ENCODE results near the gene SPSB1.

Gene SPSB1

GRCh38 chr1:9360371-9361064 lies 67.8 kb downstream of the SPSB1 start:
- DNase-seq (ENCODE audit: low read depth): no peak
- no peak for TF ChIP-seq CTCF (conservative IDR thresholded peaks at IDR 0.05; ENCODE audit: control insufficient read depth, insufficient read depth, low read depth, low read length)
- no peak overlapping the region for H3K4me3 ChIP-seq (ENCODE audit: control insufficient read depth, low read depth, low read length)

- DNase-seq (ENCODE audit: low read depth): peak; percentile 49
- no peak for TF ChIP-seq CTCF (conservative IDR thresholded peaks at IDR 0.05; ENCODE audit: control insufficient read depth, insufficient read depth, low read depth, low read length)
- no peak overlapping the region for H3K4me3 ChIP-seq (ENCODE audit: control insufficient read depth, low read depth, low read length)
These were observed 69.1 kb downstream of the SPSB1 start for GRCh38 chr1:9361630-9362260.

- no peak for TF ChIP-seq CTCF (conservative IDR thresholded peaks at IDR 0.05; ENCODE audit: control insufficient read depth, insufficient read depth, low read depth, low read length)
- H3K4me3 ChIP-seq (ENCODE audit: control insufficient read depth, low read depth, low read length): no peak overlapping the region
- DNase-seq (ENCODE audit: low read depth): no peak
These were observed 69.8 kb downstream of the SPSB1 start for GRCh38 chr1:9362488-9362887.

GRCh38 chr1:9363061-9363471 lies 70.4 kb downstream of the SPSB1 start:
- DNase-seq (ENCODE audit: low read depth): no peak
- no peak for TF ChIP-seq CTCF (conservative IDR thresholded peaks at IDR 0.05; ENCODE audit: control insufficient read depth, insufficient read depth, low read depth, low read length)
- no peak overlapping the region for H3K4me3 ChIP-seq (ENCODE audit: control insufficient read depth, low read depth, low read length)

- DNase-seq (ENCODE audit: low read depth): no peak
- H3K4me3 ChIP-seq (ENCODE audit: control insufficient read depth, low read depth, low read length): no peak overlapping the region
- no peak for TF ChIP-seq CTCF (conservative IDR thresholded peaks at IDR 0.05; ENCODE audit: control insufficient read depth, insufficient read depth, low read depth, low read length)
These were observed 73.6 kb downstream of the SPSB1 start for GRCh38 chr1:9366298-9366697.

- TF ChIP-seq CTCF (conservative IDR thresholded peaks at IDR 0.05; ENCODE audit: control insufficient read depth, insufficient read depth, low read depth, low read length): no peak
- DNase-seq (ENCODE audit: low read depth): no peak
- no peak overlapping the region for H3K4me3 ChIP-seq (ENCODE audit: control insufficient read depth, low read depth, low read length)
These were observed 74.5 kb downstream of the SPSB1 start for GRCh38 chr1:9366943-9367780.

Data from fibroblast of mammary gland (primary cell).